HG02981 (cell line): Measurements from ENCODE around the gene NPHP4.
"Not testable (repeated sequence)": the region's sequence is repeated elsewhere in the genome, so short reads cannot be mapped to it uniquely, and the experiment has no call there.

Source experiments
- ATAC-seq: cut with Tn5 transposase; IDR thresholded peaks from one replicate; pipeline ENCODE4 v1.9.1; 2021; ENCODE audit warnings: mild to moderate bottlenecking, moderate library complexity; ENCODE audit not compliant: unreplicated experiment

Gene NPHP4

DNA sequence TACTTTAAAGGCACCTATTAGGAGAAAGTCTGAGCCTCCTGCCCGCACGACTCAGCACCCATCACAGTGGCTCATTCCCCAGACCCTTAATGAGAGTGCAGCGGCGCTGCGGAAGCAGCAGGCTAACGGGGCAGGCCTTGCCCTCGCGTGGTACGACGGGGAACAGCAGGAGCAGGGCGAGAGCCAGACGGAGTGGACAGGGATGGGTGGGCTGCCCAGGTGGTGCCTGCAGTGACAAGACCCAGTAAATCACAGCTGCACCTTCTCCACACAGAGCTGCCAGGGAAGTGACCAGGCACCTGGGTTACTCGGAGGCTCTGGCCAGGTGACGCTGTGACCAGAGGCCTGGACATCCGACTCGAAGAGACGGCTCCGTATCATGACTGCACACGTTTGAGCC lies 131.9 kb downstream of the NPHP4 start:
- no peak for ATAC-seq

DNA sequence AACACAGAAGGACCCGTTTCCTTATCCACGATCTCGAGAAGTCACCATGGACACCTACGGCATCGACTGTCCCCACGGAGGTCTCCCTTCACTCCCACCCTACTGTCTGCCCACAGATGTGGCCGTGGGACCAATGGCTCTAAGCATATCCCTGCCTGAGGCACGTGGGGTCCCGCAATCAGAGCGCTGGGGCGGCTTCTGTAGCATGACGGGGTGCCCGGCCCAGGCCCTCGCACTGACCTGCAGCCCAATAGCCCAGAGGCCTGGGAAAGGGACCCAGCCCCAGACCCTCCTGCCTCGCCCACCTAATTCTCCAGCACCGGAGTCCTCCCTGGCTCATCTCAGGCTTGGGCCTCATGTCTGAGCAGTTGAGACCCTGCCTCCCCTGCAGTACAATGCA lies 132.5 kb downstream of the NPHP4 start:
- no peak for ATAC-seq

DNA sequence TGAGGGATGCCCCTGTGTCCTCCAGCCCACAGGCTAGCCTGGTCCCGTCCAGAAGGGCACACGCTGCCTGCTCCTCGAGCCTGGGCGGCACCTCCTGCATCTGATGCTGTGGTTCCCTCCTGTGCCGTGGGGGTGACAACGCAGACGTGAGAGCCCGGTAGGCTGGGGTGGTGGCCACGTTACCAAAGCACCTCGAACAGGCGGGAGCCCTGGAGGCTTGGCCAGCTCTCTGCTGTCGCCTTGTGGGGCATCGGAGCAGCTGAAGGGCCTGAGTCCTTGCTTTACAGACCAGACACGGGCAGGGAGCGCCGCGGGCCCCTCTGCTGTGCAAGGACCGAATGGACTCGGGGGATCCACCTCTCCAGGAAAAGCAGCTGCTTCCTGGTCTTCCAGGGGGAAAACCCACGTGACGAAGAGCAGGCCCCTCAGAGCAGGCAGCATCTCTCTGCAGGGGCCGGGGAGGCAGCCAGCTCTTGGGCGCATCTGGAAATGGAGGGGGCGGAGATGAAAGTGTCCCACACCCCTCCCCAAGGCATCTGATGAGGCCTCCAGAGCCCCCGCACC lies 133.3 kb downstream of the NPHP4 start:
- no peak for ATAC-seq

DNA sequence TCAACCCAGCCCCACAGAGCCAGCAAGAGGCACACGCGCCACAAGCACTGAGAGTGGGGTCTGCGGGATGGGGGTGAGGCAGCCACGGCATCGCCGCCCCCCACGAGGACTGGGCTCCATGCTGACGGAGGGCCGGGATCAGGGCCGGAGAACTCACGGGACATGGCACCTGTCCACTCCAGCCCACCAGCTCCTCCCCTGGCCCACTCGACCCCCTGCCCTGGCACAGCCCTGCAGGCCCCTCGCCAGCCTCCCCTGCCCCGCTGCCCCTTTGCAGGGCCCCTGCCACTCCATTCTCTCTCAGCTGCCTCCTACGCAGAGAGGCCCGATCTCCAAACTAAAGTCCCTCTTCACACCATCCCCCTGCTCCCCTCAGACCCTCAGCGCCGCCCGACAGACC lies 134.0 kb downstream of the NPHP4 start:
- no peak for ATAC-seq

DNA sequence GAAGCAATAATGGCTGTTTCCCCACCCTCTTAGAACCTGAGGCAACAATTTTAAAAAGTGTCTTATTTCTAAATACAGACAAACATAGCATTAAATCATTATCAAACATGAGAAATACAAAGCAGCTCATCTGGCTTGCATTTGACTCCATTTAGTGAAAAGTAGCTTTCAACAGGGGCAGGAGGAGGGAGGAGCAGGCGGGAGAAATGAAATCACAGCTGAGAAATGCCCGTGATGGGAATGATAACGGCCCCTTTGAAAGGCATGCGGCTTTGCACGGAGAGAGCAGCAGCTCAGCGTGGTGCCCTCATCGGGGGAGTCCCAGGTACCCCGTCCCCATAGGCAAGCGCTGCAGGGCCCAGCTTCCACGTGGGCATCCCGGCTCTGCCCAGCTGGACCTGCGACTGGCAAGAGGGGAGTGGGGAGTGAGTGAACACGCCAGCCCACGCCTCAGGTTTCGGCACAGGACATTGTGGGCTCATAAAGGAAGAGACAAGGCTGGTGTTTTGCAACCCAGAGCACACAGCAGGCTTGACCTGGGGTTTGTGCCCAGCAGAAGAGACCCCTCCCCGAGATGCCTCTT lies 134.6 kb downstream of the NPHP4 start:
- no peak for ATAC-seq

DNA sequence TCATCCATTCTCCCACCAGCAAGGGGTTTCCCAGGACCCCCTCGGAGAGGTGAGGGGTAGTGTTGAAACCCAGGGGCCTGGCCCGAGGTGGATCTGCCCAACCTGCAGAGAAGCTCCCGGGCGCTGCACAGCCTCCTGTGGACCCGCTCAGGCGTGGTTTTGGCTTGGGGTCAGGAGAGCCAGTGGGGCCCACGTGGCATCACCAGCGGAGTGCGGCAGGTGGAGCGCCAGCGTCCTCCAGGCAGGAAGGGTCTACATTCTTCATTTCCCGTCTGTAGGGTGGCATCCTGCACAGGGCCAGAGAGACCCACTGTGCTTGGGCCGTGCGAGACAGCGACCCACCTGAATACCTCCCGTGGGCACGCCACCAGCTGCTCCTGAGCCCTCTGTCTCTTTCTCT lies 135.2 kb downstream of the NPHP4 start:
- ATAC-seq: no peak

DNA sequence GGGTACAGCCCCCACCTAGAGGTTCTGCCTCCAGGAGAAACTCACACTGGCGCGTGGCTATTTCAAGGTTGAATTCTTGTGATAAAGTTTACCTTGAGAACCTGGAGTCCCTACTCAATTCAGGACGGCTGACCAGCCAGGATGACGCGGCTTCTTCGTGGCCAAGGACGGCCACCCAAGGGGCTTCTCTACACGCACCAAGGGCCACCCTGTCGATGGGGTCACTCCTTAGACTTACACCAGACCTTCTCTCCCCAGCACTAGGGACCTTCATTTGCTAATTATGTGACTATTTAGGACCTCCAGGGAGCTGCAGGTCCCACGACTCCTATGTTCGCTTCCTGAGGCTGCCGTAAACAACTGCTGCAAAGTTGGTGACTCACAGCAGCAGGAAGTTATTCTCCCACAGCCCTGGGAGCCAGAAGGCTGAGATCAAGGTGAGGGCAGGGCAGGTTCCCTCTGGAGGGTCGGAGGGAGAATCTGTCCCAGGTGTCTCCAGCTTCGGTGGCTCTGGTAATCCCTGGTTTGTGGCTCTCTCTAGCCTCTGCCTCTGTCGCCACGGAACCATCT lies 135.9 kb downstream of the NPHP4 start:
- no peak for ATAC-seq

DNA sequence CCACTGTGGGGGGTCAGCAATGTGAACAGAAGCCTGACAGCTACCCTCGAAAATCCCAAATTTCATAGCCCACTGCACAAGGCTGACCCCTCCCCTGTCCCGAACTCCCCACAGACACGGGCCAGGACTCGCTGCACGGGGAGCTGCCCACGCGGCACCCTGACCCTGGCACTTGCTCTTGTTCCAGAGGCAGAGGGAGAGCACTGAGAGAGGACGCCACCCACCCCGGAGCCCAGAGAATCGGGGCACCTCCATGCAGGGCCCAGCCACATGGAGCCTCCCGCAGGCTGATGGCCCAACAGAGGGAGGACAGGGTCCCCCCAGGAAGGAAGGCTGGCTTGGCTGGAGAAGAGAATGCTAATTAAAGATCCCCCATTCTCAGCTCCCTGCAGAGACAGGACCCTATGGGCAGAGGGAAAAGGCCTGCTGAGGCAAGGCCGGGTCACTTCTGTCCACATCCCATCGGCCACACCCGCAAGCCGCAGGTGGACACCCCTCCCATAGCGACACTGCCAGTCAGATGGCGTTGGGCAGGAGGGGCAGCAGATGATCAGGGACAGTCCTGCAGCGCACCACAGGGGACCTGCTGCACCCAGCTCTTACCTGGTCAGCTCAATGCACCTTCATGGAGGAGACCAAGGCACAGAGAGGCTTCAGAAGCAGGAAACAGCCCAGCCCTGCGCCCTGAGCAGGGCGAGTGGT lies 136.9 kb downstream of the NPHP4 start:
- ATAC-seq: no peak

DNA sequence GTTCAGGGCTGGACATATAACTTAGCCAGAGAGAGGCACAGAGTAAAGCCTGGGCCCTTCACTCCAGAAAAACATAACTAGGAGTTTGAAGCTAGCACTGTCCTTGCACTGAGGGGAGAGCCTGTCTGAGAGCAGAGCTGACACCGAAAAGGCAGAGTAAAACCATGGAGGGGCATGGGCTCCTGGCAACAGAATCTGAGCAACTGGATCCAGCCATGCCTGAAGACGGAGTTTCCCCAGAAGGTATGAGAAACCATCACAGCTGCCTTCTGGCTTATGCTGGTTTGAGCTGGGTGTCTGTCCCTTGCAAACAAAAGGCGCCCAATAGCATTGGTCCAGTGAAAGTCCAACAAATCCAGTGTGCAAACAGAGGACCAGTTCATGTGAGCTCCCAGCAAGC lies 137.5 kb downstream of the NPHP4 start:
- no peak for ATAC-seq

DNA sequence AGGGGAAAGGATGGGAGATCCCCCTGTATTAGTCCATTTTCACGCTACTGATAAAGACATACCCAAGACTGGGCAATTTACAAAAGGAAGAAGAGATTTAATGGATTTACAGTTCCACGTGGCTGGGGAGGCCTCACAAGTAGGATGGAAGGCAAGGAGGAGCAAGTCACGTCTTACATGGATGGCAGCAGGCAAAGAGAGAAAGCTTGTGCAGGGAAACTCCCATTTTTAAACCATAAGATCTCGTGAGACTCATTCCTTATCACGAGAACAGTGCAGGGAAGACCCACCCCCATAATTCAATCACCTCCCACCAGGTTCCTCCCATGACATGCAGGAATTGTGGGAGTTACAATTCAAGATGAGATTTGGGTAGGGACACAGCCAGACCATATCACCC lies 138.4 kb downstream of the NPHP4 start:
- not testable (repeated sequence) for ATAC-seq

DNA sequence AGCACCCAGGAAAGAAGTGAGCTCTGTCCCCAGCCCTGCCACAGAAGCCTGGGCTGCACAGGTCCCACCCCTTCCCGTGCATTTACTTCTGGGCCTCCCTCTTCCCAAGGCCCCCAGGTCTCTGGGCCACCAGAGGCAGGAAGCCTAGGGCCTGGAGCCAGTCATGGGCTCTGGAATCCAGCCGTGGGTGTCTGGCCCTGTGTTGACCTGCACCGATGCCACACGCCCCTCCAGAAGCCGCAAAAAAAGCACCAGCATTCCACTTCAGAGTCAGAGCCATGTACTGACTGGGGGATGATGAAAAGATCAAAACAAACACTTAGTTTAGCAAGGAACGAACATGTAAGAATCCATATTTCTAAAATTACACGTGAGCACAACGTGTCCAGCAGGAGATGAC lies 141.7 kb downstream of the NPHP4 start:
- ATAC-seq: no peak

DNA sequence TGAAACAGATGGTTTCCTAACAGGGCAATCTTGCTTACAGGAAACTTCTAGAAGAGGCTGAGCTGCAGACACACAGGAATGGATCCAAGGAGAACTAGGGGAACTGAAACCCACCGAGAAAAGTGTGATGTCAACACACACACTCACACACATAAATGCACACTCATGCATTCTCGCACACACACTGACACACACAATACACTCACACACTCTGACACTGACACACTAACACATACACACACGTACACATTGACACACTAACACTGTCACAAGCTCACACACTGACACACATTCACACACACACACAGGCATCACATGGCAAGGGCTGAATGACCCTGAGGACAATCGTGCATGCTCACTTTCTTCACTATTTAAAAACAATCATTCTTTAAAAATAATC lies 142.7 kb downstream of the NPHP4 start:
- ATAC-seq: no peak

DNA sequence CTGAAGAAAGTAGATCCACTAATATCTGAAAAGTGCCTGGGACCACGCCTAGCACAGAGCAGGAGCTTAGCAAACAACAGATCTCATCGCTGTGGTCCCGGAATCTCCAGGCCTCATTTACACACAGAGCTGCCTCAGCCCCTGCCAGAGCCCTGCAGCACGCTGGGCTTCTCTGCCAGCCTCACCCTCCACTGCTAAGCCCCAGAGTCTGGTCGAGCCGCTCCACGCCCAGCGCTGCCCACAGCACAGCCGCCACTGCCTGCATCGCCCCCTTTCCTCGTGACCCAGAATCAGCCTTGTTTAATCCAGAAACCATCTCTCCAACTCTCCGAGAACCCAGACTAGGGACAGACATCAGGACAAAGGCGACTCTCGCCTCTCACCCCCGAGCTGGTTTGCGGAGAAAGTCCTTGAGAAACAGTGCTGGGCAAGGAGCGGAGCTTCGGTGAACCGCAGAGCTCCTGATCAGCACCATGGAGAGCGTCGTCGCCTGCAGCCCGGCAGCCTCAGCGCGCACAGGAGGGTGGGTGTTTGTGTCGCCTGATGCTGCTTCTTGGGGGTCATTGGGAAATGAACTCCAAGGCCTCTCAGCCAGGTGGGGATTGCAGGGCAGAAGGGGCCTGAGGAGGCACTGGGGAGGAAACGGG lies 145.1 kb downstream of the NPHP4 start:
- ATAC-seq: no peak

DNA sequence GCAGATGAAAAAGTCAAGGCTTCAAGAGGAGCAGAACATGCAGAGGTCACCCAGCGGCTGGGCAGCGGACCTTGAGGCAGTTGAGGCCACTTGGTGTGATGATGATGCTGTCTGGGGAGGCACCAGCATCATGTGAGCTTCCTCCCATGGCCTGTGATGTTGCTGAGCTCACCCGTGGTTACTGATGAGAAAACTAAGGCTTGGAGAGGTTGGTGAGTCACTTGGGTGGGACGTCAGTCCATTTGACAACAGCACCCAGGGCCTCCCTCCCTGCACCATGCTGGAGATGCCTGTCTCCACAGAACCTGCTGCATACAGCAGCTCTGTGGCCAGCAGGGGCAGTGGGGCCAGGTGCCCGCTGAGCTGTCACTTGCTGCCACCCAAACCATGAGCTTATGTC lies 146.8 kb downstream of the NPHP4 start:
- ATAC-seq: no peak

DNA sequence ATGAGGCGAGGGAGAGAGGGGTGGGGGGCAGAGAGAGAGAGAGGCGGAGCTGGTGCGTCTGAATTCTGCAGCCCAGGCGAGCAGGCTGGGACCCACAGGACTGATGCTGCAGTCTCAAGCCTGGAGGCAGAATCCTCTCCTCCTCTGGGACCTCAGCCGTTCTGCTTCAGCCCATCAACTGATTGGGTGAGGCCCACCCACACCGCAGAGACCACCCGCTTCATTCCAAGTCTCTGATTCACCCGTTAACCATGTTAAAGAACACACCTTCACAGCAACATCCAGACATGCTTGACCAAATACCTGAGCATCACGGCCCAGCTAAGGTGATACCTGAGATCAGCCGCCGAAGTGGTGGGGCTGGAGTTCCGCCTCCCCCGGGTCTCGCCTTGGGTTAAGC lies 147.8 kb downstream of the NPHP4 start:
- no peak for ATAC-seq

DNA sequence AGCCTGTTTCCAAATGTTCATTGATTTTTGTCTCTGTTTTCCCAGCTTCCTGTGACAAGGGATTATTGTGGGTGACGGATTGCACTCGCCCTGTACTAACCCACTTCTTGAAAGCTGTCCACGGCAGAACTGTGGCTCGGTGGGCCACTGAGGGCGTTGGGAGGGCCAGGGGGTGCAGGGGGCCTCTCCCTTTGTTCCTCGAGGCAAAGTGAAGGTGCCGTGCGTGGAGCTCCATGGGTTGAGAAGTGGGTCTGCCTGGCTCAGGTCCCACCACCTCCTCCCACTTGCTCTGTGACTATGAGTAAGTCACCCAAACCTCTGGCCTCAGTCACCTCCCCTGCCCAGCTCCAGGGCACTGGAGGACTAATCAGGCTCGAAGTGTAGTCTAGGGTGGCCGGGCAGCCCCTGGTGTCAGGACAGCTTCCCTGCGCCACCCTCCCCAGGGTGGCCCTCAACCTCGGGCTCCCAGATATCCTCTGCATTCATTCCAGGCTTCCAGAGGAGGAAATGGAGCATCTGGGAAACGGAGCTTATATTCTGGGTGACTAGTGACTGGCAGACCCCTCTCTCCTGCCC lies 148.6 kb downstream of the NPHP4 start:
- ATAC-seq: no peak

DNA sequence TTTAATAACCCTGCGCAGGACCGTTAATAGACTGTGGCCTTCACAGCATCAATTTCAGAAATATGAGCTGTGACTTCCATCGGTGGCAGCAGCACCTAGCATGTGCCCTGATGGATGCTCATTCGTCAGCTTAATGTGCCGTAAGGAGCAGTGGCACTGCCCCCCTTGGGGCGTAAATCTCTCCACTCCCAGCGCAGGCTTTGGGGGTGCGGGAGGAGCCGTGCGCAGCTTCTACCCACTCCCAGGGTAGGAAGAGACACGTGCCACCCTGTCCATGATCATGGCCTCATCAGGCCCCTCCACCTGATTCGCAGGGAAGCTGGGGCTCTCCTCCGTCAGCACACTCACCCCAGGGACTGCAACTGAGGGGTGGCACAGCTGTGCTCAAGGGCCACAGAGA lies 149.5 kb downstream of the NPHP4 start:
- no peak for ATAC-seq

DNA sequence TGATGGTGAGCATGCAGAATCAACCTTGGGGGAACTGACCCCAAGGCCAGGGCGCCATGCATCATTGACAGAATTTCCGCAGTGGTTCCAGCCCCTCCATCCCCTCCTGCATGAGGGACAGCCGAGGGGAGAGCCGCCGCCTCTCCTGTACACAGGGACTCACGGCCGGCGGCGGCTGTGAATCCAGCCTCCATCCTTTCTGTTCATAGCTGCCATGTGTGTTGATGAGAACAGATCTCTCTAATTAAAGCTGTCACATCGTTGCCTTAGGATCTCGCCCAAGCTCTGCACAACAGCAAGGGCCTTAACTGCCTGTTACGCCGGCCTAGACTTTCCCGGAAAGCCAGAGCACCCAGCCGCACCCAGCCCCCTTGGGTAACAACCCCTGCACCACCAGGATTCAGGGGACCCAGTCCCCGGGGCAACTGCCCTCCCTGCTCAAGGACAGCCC lies 151.6 kb downstream of the NPHP4 start:
- ATAC-seq: no peak

DNA sequence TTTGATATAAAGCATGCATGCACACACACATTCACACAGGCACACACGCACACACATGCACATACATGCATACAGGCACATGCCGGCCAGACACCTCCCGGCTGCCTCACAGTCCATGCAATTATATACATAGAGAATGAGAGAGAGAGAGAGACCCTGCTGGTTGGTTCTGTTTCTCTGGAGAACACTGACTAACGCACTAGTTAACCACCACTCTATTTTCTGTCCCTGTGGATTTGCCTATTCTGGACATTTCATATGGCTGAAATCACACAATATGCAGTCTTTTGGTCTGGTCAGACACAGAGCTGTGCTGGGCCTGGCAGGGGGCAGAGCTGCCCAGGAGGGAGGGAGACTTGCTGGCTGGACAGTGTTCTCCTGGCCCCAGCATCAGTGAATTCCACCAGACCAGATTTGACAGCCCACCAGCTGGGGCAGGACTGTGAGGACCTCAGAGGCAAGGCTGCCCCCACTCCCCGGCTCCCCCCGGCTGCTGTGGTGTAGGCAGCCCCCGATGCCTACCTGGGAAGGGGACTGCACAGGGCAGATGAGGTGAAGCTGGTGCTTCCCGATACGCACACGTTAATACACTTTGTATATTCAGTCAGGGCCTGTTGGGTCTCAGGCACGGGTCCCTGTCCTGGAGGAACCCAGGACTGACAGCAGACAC lies 152.2 kb downstream of the NPHP4 start:
- ATAC-seq: no peak

DNA sequence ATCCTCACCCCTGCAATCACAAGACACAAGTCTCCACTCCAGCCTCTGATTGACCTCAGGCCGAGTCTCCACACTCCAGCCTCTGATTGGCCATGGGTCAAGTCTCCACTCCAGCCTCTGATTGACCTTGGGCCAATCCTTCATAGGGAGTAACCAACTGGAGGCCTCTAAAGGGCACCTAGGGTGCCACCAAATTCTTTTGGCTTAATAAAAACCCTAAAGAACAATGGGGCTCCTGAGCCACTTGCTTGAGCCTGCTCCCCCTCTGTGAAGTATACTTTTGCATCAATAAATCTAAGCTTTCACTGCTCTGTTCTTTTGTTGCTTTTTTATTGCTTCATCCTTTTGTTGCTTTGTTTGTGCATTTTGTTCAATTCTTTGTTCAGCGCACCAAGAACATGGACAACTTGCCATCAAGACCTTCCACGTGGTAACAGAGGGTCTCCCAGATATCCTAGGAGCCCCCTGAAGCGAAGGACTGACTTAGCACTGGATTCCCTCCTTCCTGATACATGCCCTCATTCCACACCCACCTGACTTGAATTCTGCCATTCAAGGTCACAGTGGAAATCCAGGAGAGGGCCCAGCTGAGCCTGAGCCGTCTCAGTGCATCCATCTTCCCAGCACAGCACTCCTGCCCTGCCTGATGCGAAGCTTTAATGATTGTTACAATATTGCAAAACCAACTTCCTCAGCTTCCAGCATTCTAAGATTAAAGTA lies 152.9 kb downstream of the NPHP4 start:
- ATAC-seq: no peak
